SU-DHL-6 (cell line): ENCODE results near the gene WNT7A.

Experiments used
- H2AFZ ChIP-seq: fragments of 200-600 bp; sonication (generic); 2 replicates; pipeline ENCODE4 v1.6.1; 2014; ENCODE audit warnings: low read depth, mild to moderate bottlenecking, moderate library complexity, mixed read lengths, antibody characterized with exemption, low read length; ENCODE audit not compliant: severe bottlenecking
- H3F3A ChIP-seq: fragments of 200-600 bp; shearing (Covaris generic); 2 replicates; pipeline ENCODE4 v1.6.0; 2016; ENCODE audit warnings: antibody characterized with exemption, mild to moderate bottlenecking; ENCODE audit not compliant: insufficient read depth
- H3K27ac ChIP-seq: fragments of 200-600 bp; sonication (generic); 2 replicates; pipeline ENCODE4 v1.5.1; 2016; ENCODE audit warnings: low read depth, mild to moderate bottlenecking, low read length, moderate library complexity, mixed read lengths
- H3K27me3 ChIP-seq: fragments of 200-600 bp; sonication (generic), shearing (Covaris generic); 2 replicates; pipeline ENCODE4 v1.6.0; 2014; ENCODE audit warnings: mild to moderate bottlenecking, low read length
- H3K36me3 ChIP-seq: fragments of 200-600 bp; sonication (generic); 2 replicates; pipeline ENCODE4 v1.6.1; 2014; ENCODE audit warnings: mild to moderate bottlenecking, low read length, mixed read lengths
- H3K4me2 ChIP-seq: fragments of 300-600, 200-600 bp; shearing (Covaris generic), sonication (generic); 2 replicates; pipeline ENCODE4 v1.6.0; 2014; ENCODE audit warnings: low read length, low read depth, mild to moderate bottlenecking; ENCODE audit not compliant: poor library complexity, severe bottlenecking
- H3K4me3 ChIP-seq: fragments of 200-600 bp; sonication (generic); 2 replicates; pipeline ENCODE4 v1.5.1; 2014; ENCODE audit warnings: antibody characterized with exemption, low read length, mild to moderate bottlenecking, mixed read lengths; ENCODE audit not compliant: insufficient read depth, poor library complexity, severe bottlenecking
- H3K79me2 ChIP-seq: fragments of 200-600 bp; sonication (generic); 2 replicates; pipeline ENCODE4 v1.6.1; 2014; ENCODE audit warnings: mild to moderate bottlenecking, low read length, moderate library complexity; ENCODE audit not compliant: insufficient read depth
- H3K9ac ChIP-seq: fragments of 200-600 bp; sonication (generic); 2 replicates; pipeline ENCODE4 v1.7.0; 2014; ENCODE audit warnings: mild to moderate bottlenecking, low read length
- H3K9me2 ChIP-seq: fragments of 200-600 bp; sonication (generic); replicated peaks from 2 replicates; pipeline ENCODE4 v1.6.1; 2014; ENCODE audit warnings: low read length; ENCODE audit not compliant: insufficient read depth
- H3K9me3 ChIP-seq: fragments of 200-600 bp; sonication (generic); 2 replicates; pipeline ENCODE4 v1.6.1; 2014; ENCODE audit warnings: low read length, mixed read lengths; ENCODE audit not compliant: insufficient read depth
- H4K20me1 ChIP-seq: fragments of 200-600 bp; sonication (generic); 2 replicates; pipeline ENCODE4 v1.6.1; 2014; ENCODE audit warnings: low read depth, mild to moderate bottlenecking, antibody characterized with exemption, low read length, moderate library complexity, mixed read lengths
- EZH2phosphoT487 ChIP-seq: fragments of 200-600 bp; sonication (generic), shearing (Covaris generic); conservative IDR thresholded peaks from 2 replicates; pipeline ENCODE4 v1.6.1; 2018; ENCODE audit warnings: mild to moderate bottlenecking, antibody characterized with exemption, low read length, moderate library complexity, mixed read lengths
- TF ChIP-seq, protein P1 (sequence below): fragments of 200-600 bp; sonication (generic); IDR thresholded peaks from one replicate; pipeline ENCODE4 v1.5.1; 2017; ENCODE audit warnings: antibody characterized with exemption, mild to moderate bottlenecking, low read length, moderate library complexity; ENCODE audit not compliant: insufficient read depth, poor library complexity, severe bottlenecking

Gene WNT7A

GRCh38 chr3:13785351-13785750 lies 94.5 kb downstream of the WNT7A start:
- Histone ChIP-seq H3K27me3 (no peaks in the 10 kb centered on the region), H3K9ac (no peak overlapping the region), H3F3A (no peaks in the 10 kb centered on the region), H4K20me1 (no peaks in the 10 kb centered on the region), H3K9me3 (no peaks in the 10 kb centered on the region), H3K36me3 (no peaks in the 10 kb centered on the region), H2AFZ (no peak overlapping the region), H3K79me2 (no peaks in the 10 kb centered on the region), H3K27ac (no peak overlapping the region), H3K4me3 (no peak overlapping the region), H3K9me2 (no peaks in the 10 kb centered on the region), H3K4me2 (no peak overlapping the region)
- TF ChIP-seq EZH2phosphoT487 = no peak
- TF ChIP-seq, protein P1, sequence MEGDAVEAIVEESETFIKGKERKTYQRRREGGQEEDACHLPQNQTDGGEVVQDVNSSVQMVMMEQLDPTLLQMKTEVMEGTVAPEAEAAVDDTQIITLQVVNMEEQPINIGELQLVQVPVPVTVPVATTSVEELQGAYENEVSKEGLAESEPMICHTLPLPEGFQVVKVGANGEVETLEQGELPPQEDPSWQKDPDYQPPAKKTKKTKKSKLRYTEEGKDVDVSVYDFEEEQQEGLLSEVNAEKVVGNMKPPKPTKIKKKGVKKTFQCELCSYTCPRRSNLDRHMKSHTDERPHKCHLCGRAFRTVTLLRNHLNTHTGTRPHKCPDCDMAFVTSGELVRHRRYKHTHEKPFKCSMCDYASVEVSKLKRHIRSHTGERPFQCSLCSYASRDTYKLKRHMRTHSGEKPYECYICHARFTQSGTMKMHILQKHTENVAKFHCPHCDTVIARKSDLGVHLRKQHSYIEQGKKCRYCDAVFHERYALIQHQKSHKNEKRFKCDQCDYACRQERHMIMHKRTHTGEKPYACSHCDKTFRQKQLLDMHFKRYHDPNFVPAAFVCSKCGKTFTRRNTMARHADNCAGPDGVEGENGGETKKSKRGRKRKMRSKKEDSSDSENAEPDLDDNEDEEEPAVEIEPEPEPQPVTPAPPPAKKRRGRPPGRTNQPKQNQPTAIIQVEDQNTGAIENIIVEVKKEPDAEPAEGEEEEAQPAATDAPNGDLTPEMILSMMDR = no peak

- Histone ChIP-seq H3K4me2 (no peak overlapping the region), H3K36me3 (no peaks in the 10 kb centered on the region), H3F3A (no peaks in the 10 kb centered on the region), H3K9me3 (no peaks in the 10 kb centered on the region), H3K9me2 (no peaks in the 10 kb centered on the region), H3K9ac (no peak overlapping the region), H3K4me3 (no peak overlapping the region), H3K27me3 (no peaks in the 10 kb centered on the region), H3K27ac (no peak overlapping the region), H2AFZ (no peak overlapping the region), H3K79me2 (no peaks in the 10 kb centered on the region), H4K20me1 (no peaks in the 10 kb centered on the region)
- TF ChIP-seq, protein P1 = no peak
- no peak for TF ChIP-seq EZH2phosphoT487
Measured at GRCh38 chr3:13783476-13783875, 96.4 kb downstream of the WNT7A start.

- H3K9ac ChIP-seq = no peak overlapping the region
Measured at GRCh38 chr3:13782501-13782900, 97.4 kb downstream of the WNT7A start.

More at GRCh38 chr3:13782501-13782900, 97.4 kb downstream of the WNT7A start:
- H3K9me2 ChIP-seq = no peaks in the 10 kb centered on the region
- H3K27ac ChIP-seq = no peak overlapping the region
- H3F3A ChIP-seq = no peaks in the 10 kb centered on the region
- no peak overlapping the region for H3K4me3 ChIP-seq
- no peaks in the 10 kb centered on the region for H3K36me3 ChIP-seq
- no peaks in the 10 kb centered on the region for H3K9me3 ChIP-seq
- H2AFZ ChIP-seq = no peak overlapping the region
- H4K20me1 ChIP-seq = no peaks in the 10 kb centered on the region
- TF ChIP-seq, protein P1 = no peak
- no peak for TF ChIP-seq EZH2phosphoT487
- no peak overlapping the region for H3K4me2 ChIP-seq
- H3K27me3 ChIP-seq = no peaks in the 10 kb centered on the region
- no peaks in the 10 kb centered on the region for H3K79me2 ChIP-seq
